GM04504 (cell line): Measurements from ENCODE around the gene SOCS4.
"Not testable (repeated sequence)": the region's sequence is repeated elsewhere in the genome, so short reads cannot be mapped to it uniquely, and the experiment has no call there.

Experiments used
- DNase-seq: peaks from one replicate; pipeline ENCODE4 v3.0.0-alpha.2; 2012; ENCODE audit warnings: low read depth

The SOCS4 gene

DNA sequence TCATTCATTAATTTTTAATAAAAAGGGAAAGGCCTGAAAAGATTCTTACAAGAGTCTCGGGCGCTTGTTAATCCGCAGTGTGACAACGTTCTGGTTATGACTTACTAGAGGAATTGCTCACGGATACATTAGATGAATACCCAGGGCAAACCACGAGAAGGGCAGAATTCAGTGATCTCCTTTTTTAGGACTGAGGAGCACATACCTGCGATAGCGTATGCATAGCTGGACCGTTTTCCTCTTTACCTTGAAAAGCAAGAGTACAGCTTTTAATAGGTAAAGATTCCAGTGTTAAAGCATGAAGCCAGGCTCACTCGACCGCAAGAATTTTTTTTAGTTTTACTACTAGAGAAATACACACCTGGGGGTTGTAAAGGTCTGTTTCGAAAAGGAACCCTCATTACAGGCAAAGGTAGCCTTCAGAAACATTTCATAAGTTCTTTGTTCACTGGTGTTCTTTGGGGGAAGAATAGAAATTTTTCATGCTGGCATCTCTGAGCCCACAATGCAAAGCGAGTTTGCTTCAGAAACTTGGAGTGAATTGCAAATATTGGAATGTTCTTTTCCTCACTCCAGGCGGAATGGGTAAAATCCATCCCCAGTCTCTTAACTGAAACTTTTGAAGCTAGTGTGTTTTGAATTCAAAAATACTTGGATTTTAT, 25.4 kb downstream of the SOCS4 start:
- no peak for DNase-seq

- no peak for DNase-seq
Measured at GRCh38 chr14:55053018-55053417, 26.0 kb downstream of the SOCS4 start.

DNA sequence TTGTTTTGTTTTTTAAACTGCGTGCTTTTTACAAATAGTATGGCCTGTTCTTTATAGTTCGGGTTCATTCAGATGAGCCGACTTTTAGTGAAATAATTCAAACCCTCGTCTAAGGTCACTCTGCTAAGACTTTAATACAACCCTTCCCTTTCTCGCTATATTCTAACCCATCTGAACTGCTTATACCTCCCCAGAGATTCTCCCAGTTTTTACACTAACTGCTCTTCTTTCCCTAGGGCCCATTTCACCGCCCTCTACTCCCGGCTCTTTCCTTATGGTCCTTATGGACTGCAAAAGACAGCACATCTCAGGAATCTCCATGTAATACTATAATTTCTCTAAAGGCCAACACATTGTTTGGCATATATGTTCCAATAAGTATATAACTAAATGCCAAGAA, 26.5 kb downstream of the SOCS4 start:
- no peak for DNase-seq

DNA sequence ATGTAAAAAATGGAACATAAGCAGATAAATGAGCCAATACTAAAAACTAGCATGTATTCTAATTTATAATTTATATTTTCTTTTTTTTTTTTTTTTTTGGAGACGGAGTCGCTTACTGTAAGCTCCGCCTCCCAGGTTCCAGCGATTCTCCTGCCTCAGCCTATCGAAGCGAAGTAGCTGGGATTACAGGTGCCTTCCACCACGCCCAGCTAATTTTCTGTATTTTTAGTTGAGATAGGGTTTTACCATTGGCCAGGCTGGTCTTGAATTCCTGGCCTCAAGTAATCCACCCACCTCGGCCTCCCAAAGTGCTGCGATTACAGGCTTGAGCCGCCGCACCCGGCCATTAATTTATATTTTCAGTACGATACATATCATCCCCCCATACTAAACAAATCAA, 27.1 kb downstream of the SOCS4 start:
- DNase-seq = no peak

DNA sequence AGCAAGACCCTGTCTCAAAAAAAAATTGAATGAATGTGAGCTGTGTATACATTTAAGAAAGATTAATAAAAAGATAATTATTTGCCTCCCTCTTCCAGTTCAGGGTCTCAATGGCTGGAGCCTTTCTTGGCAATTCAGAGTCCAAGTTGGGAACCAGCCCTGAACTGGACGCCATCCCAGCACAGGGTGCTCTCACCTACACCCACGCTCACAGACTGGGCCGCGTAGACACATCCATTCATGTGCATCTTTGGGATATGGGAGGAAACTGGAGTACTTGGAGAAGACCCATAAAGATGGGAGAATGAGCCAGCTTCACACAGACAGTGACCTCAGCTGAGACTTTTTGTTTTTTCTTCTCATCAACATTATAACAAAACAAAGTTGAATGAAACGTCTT, 30.9 kb downstream of the SOCS4 start:
- DNase-seq = no peak

GRCh38 chr14:55059333-55059732, 32.3 kb downstream of the SOCS4 start:
- no peak for DNase-seq

- no peak for DNase-seq
Measured at GRCh38 chr14:55062517-55063351, 35.7 kb downstream of the SOCS4 start.

GRCh38 chr14:55064896-55065295, 37.9 kb downstream of the SOCS4 start:
- not testable (repeated sequence) for DNase-seq

DNA sequence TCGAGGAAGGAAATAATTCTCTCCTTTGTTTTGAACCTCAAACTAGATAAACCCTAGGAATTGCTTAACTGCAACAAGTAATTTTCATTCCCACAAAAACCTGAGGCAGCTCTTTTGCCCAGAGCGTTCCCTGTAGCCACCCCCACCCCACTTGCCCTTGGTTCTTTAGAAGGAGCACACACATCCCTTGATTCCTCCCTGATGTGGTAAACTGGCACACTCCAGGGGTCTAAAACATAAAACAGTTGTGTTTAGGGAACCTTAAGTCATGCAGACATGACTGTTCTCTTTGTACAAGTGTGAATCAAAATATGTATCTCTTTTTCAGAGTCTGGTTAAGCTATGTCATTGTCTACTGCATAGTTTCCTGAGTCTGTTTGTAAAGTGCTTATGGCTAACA, 38.4 kb downstream of the SOCS4 start:
- DNase-seq = no peak

DNA sequence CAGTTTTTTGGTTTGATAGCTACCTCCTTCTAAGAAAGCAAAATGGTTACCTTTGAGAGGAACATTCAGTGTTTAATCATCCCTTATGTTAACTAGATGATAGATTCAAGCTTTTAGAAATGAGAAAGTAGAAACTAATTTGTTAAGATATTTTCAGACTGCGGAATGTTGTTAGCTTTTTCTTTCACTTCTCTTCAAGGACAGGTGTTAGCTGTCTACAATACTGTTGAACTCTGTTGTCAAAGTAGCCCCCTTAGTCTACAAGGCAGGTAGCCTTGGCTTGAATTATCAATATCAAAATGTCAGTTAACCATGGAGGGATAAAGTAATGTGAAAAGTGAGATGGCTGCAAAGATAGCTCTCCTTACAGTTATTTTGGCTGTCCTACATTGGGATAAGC, 39.2 kb downstream of the SOCS4 start:
- DNase-seq = no peak

DNA sequence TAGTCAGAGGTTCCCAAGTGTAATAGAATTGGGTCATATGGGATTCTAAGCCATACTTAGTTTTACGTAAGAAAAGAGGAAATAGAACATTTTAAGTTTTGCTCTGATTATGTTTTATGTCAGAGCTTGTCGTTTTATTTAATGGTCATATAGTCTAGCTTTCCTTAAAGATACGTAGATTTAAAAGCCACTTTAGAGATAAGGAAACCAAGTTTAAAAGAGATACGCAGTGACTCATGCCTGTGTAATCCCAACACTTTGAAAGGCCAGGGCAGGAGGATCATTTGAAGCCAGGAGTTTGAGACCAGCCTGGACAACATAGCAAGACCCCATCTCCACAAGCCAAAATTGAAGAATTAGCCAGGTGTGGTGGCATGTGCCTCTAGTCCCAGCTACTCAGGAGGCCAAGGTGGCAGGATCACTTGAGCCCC, 44.0 kb downstream of the SOCS4 start:
- DNase-seq = no peak

DNA sequence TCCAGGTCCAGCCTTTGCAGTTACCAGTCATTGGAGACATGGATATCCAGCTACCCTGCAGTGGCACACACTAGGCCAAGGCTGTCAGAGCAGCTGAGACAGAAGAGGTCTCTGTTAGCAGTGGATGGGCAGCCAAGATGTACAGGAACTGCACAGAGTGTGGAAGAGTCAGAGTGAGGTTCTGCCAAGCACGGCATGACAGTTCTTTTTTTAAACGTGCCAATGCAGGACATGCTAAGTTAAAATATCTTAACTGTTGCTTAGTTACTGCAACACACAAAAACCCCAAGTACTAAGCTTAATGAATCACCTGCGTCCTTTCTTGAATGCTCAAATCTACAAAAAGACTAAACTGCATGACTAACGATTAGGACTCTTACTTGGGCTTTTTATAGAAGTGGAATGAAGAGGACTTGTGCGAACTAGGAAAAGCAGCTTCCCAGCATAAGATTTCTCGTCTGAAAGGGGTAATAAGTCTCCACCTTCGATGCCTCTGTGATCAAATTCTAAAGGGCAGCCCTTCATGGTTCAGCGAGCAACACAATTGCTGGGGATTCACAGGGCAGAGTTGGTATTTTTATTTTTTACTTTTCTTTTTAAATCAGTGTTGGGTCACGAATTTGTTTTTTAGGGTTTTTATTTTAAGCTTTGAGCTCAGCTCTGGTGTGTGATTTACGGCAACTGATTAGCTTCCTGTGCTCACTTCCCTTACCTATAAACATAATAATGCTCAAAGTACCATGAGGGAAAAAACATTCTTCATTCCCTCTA, 45.0 kb downstream of the SOCS4 start:
- DNase-seq = peak; percentile 83

- no peak for DNase-seq
Measured at GRCh38 chr14:55073856-55074255, 46.8 kb downstream of the SOCS4 start.

GRCh38 chr14:55074662-55075061, 47.6 kb downstream of the SOCS4 start:
- no peak for DNase-seq

- no peak for DNase-seq
Measured at GRCh38 chr14:55075628-55076175, 48.7 kb downstream of the SOCS4 start.

GRCh38 chr14:55077170-55078151, 50.4 kb downstream of the SOCS4 start:
- DNase-seq = no peak

DNA sequence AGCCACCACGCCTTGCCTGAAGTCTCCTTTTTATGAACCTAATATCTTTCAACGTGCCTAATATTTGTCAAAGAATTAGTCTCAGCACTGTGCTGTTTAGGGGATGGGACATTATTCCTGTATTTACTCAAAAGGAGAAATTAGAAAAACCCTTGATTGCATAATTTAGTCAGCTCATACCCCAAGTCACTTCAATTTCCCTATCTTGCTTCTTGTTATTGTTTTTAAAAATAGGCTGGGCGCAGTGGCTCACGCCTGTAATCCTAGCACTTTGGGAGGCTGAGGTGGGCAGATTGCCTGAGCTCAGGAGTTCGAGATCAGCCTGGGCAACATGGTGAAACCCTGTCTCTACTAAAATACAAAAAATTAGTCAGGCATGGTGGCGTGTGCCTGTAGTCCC, 52.9 kb downstream of the SOCS4 start:
- DNase-seq = not testable (repeated sequence)

- DNase-seq = no peak
Measured at GRCh38 chr14:55084401-55085059, 57.5 kb downstream of the SOCS4 start.

GRCh38 chr14:55085060-55085660, 58.1 kb downstream of the SOCS4 start:
- no peak for DNase-seq

GRCh38 chr14:55086938-55087337, 59.9 kb downstream of the SOCS4 start:
- no peak for DNase-seq
